Measurements from ENCODE around the gene PDIA6.

GRCh38 chr2:10762651-10763460, 49.7 kb downstream of the PDIA6 start:
- TF ChIP-seq POLR2AphosphoS5 (IDR thresholded peaks at IDR 0.05; ENCODE audit: low read depth, low read length): no peak
- TF ChIP-seq, protein P1, sequence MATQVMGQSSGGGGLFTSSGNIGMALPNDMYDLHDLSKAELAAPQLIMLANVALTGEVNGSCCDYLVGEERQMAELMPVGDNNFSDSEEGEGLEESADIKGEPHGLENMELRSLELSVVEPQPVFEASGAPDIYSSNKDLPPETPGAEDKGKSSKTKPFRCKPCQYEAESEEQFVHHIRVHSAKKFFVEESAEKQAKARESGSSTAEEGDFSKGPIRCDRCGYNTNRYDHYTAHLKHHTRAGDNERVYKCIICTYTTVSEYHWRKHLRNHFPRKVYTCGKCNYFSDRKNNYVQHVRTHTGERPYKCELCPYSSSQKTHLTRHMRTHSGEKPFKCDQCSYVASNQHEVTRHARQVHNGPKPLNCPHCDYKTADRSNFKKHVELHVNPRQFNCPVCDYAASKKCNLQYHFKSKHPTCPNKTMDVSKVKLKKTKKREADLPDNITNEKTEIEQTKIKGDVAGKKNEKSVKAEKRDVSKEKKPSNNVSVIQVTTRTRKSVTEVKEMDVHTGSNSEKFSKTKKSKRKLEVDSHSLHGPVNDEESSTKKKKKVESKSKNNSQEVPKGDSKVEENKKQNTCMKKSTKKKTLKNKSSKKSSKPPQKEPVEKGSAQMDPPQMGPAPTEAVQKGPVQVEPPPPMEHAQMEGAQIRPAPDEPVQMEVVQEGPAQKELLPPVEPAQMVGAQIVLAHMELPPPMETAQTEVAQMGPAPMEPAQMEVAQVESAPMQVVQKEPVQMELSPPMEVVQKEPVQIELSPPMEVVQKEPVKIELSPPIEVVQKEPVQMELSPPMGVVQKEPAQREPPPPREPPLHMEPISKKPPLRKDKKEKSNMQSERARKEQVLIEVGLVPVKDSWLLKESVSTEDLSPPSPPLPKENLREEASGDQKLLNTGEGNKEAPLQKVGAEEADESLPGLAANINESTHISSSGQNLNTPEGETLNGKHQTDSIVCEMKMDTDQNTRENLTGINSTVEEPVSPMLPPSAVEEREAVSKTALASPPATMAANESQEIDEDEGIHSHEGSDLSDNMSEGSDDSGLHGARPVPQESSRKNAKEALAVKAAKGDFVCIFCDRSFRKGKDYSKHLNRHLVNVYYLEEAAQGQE (IDR thresholded peaks at IDR 0.05; ENCODE audit: insufficient read depth in 1 of 2, low read depth in 2 of 2, low read length in 2 of 2): no peak
- TF ChIP-seq SIN3A (IDR thresholded peaks at IDR 0.05; ENCODE audit: borderline replicate concordance, insufficient read depth, low read length): no peak
- no peak for TF ChIP-seq TAF1 (IDR thresholded peaks at IDR 0.05; ENCODE audit: borderline replicate concordance, insufficient read depth, low read length)

Measured in PFSK-1 (cell line).